K562 (cell line): Measurements from ENCODE around the gene RETN. TPM values are rescaled to one million over a fixed set of nuclear protein-coding genes. Genes with fewer than 3 reads are reported as not detected.

Experiments used
- ASH1L ChIP-seq: fragments of 450-650 bp; IDR thresholded peaks from 2 replicates; pipeline ENCODE4 v1.6.1; 2018; ENCODE audit warnings: borderline replicate concordance, mild to moderate bottlenecking, low read depth; ENCODE audit not compliant: partially characterized antibody
- ATF4 ChIP-seq: fragments of 450-650 bp; formaldehyde crosslinking; IDR thresholded peaks from 2 replicates; pipeline ENCODE4 v1.4.0; 2022; ENCODE audit warnings: mild to moderate bottlenecking, moderate library complexity
- NKRF ChIP-seq: fragments of 450-650 bp; IDR thresholded peaks from 2 replicates; pipeline ENCODE4 v1.6.1; 2016; ENCODE audit warnings: borderline replicate concordance
- PCBP1 ChIP-seq: fragments of 200-400 bp; formaldehyde crosslinking; IDR thresholded peaks from 2 replicates; pipeline ENCODE4 v1.6.1; 2018; ENCODE audit warnings: mild to moderate bottlenecking, low read depth, low read length; ENCODE audit not compliant: poor library complexity, severe bottlenecking
- PCBP2 ChIP-seq: fragments of 200-400 bp; formaldehyde crosslinking; IDR thresholded peaks from 2 replicates; pipeline ENCODE4 v1.6.1; 2018; ENCODE audit warnings: low read length, low read depth, mild to moderate bottlenecking, moderate library complexity; ENCODE audit not compliant: poor library complexity, severe bottlenecking
- PYGO2 ChIP-seq: fragments of 450-650 bp; IDR thresholded peaks from 2 replicates; pipeline ENCODE4 v1.6.1; 2016; ENCODE audit warnings: mild to moderate bottlenecking, missing genetic modification characterization, moderate library complexity, missing compliant biosample characterization
- RBM14 ChIP-seq: fragments of 200-400 bp; formaldehyde crosslinking; IDR thresholded peaks from 2 replicates; pipeline ENCODE4 v1.6.1; 2018; ENCODE audit warnings: low read depth, mild to moderate bottlenecking, low read length, moderate library complexity, borderline replicate concordance; ENCODE audit not compliant: insufficient read depth
- RNF219 ChIP-seq: fragments of 250-450 bp; sonication (Bioruptor Pico); IDR thresholded peaks from 2 replicates; pipeline ENCODE4 v1.5.0; 2022; ENCODE audit warnings: mild to moderate bottlenecking
- SAFB ChIP-seq: fragments of 200-400 bp; formaldehyde crosslinking; IDR thresholded peaks from 2 replicates; pipeline ENCODE4 v1.6.1; 2017; ENCODE audit warnings: low read depth, low read length, borderline replicate concordance
- SMARCC2 ChIP-seq: fragments of 450-650 bp; IDR thresholded peaks from 2 replicates; pipeline ENCODE4 v1.6.1; 2017; ENCODE audit warnings: antibody characterized with exemption, moderate library complexity, mild to moderate bottlenecking, low read depth
- TAF7 ChIP-seq: fragments of 450-650 bp; IDR thresholded peaks from 2 replicates; pipeline ENCODE4 v1.6.1; 2016; ENCODE audit warnings: missing genetic modification characterization, missing compliant biosample characterization
- ZNF217 ChIP-seq: sonication (generic); formaldehyde crosslinking; IDR thresholded peaks from 2 replicates; pipeline ENCODE4 v1.8.0; 2022; ENCODE audit warnings: mild to moderate bottlenecking, missing genetic modification reagents
- ZNF232 ChIP-seq: sonication (generic); formaldehyde crosslinking; IDR thresholded peaks from 2 replicates; pipeline ENCODE4 v1.8.0; 2022; ENCODE audit warnings: mild to moderate bottlenecking, missing genetic modification reagents
- ZNF253 ChIP-seq: fragments of 250-450 bp; sonication (Bioruptor Pico); conservative IDR thresholded peaks from 2 replicates; pipeline ENCODE4 v1.6.1; 2021; ENCODE audit warnings: mild to moderate bottlenecking
- ZSCAN32 ChIP-seq: fragments of 450-650 bp; formaldehyde crosslinking; IDR thresholded peaks from 2 replicates; pipeline ENCODE4 v1.4.0; 2020; ENCODE audit warnings: mild to moderate bottlenecking, moderate library complexity
- polyA plus RNA-seq, 8 experiments: library from polyadenylated mRNA; depleted of rRNA in 4 of 8; stranded (reverse) in 5 of 8; unstranded in 3 of 8; fragments of >200 nt; fragmentation: Nextera tagmentation in 2 of 8; fragmentation: Illumina TruSeq in 1 of 8; extraction: Ambion mirVana in 2 of 8; extraction: Trizol in 1 of 8; gene quantifications; 2 replicates each; pipeline versions ENCODE4 v1.2.1 to v1.2.3, GENCODE V29; 2011 to 2014; ENCODE audit warnings: inconsistent platforms in 1 of 8, missing spikeins in 1 of 8
- total RNA-seq, 7 experiments: library from RNA; depleted of rRNA in 6 of 7; stranded (reverse); fragments of >200 nt in 6 of 7; fragmentation: Illumina TruSeq in 2 of 7; extraction: Trizol in 2 of 7; gene quantifications; 2 replicates each; pipeline versions ENCODE4 v1.2.1 to v1.2.3, GENCODE V29; 2011 to 2021; ENCODE audit warnings: low replicate concordance in 1 of 7
- TF ChIP-seq, protein P1 (sequence below): sonication (generic); formaldehyde crosslinking; IDR thresholded peaks from 2 replicates; pipeline ENCODE4 v1.4.0; 2020; ENCODE audit warnings: mild to moderate bottlenecking, missing genetic modification reagents
- TF ChIP-seq, protein P2 (sequence below), 2 experiments: fragments of 250-450 bp in 1 of 2; fragments of 450-650 bp in 1 of 2; sonication (Bioruptor Pico) in 1 of 2; IDR thresholded peaks; 2 replicates each; pipeline versions ENCODE4 v1.6.1 to v1.8.0; 2016 to 2021; ENCODE audit warnings: mild to moderate bottlenecking in 2 of 2, moderate library complexity in 2 of 2, missing compliant biosample characterization in 1 of 2, missing genetic modification characterization in 1 of 2

RETN gene
- total and polyA plus RNA-seq, 9 of the 15 experiments (the other 6 are each of a cell fraction or from before 2014, with no cell fraction given), result not detected

- TF ChIP-seq, protein P1, sequence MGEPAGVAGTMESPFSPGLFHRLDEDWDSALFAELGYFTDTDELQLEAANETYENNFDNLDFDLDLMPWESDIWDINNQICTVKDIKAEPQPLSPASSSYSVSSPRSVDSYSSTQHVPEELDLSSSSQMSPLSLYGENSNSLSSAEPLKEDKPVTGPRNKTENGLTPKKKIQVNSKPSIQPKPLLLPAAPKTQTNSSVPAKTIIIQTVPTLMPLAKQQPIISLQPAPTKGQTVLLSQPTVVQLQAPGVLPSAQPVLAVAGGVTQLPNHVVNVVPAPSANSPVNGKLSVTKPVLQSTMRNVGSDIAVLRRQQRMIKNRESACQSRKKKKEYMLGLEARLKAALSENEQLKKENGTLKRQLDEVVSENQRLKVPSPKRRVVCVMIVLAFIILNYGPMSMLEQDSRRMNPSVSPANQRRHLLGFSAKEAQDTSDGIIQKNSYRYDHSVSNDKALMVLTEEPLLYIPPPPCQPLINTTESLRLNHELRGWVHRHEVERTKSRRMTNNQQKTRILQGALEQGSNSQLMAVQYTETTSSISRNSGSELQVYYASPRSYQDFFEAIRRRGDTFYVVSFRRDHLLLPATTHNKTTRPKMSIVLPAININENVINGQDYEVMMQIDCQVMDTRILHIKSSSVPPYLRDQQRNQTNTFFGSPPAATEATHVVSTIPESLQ, result peak; percentile 59; the same call in 1 of the 2 replicates
- no peak for TF ChIP-seq SAFB
- TF ChIP-seq TAF7, result peak; percentile 67
- TF ChIP-seq ZNF253 (CRISPR knock-in tag), result no peak
- peak; percentile 30 for TF ChIP-seq PCBP1
- TF ChIP-seq RBM14, result no peak
- no peak for TF ChIP-seq ZNF232 (CRISPR knock-in tag)
- TF ChIP-seq ZNF217, result no peak
- no peak for TF ChIP-seq ASH1L
- no peak for TF ChIP-seq SMARCC2
- no peak for TF ChIP-seq RNF219
- no peak for TF ChIP-seq PCBP2
- no peak for TF ChIP-seq PYGO2
- TF ChIP-seq ZSCAN32 (CRISPR knock-in tag), result no peak
- TF ChIP-seq, protein P2, sequence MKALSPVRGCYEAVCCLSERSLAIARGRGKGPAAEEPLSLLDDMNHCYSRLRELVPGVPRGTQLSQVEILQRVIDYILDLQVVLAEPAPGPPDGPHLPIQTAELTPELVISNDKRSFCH (CRISPR knock-in tag; IDR thresholded peaks at IDR 0.05), result no peak
- TF ChIP-seq, protein P2 (tag; IDR thresholded peaks at IDR 0.05), result no peak
- no peak for TF ChIP-seq ATF4 (CRISPR knock-in tag)
- no peak for TF ChIP-seq NKRF
Observed at GRCh38 chr19:7636691-7637373, 32.0 kb upstream of the RETN start, which contains the start of gene STXBP2 (continued).
